Epidermal melanocyte (primary cell): ENCODE results near the gene IFNGR1.
"Not testable (repeated sequence)": the region's sequence is repeated elsewhere in the genome, so short reads cannot be mapped to it uniquely, and the experiment has no call there.

ENCODE experiments used
- DNase-seq: peaks from one replicate; pipeline ENCODE4 v3.0.0; 2011; ENCODE audit warnings: low spot score; ENCODE audit not compliant: insufficient read length

The IFNGR1 gene

GRCh38 chr6:137218917-137219663 lies at the start of gene IFNGR1:
Gene IFNGR1 (minus strand): TSS chr6:137219385. CDS start chr6:137219327, 58 bp downstream.
- peak; percentile 68 for DNase-seq

- DNase-seq: no peak
Observed at GRCh38 chr6:137268911-137269310, 49.7 kb upstream of the IFNGR1 start.

- no peak for DNase-seq
Observed at GRCh38 chr6:137266309-137266586, 47.1 kb upstream of the IFNGR1 start.

- DNase-seq: no peak
Observed at GRCh38 chr6:137265561-137266308, 46.5 kb upstream of the IFNGR1 start.

GRCh38 chr6:137264311-137265075 lies 45.3 kb upstream of the IFNGR1 start:
- DNase-seq: no peak

- no peak for DNase-seq
Observed at GRCh38 chr6:137261761-137262160, 42.6 kb upstream of the IFNGR1 start.

- no peak for DNase-seq
Observed at GRCh38 chr6:137261361-137261760, 42.2 kb upstream of the IFNGR1 start.

- DNase-seq: no peak
Observed at GRCh38 chr6:137260217-137260616, 41.0 kb upstream of the IFNGR1 start.

GRCh38 chr6:137259349-137259748 lies 40.2 kb upstream of the IFNGR1 start:
- DNase-seq: no peak

- DNase-seq: no peak
Observed at GRCh38 chr6:137258170-137258569, 39.0 kb upstream of the IFNGR1 start.

- no peak for DNase-seq
Observed at GRCh38 chr6:137256350-137257103, 37.3 kb upstream of the IFNGR1 start.

GRCh38 chr6:137254966-137255365 lies 35.8 kb upstream of the IFNGR1 start:
- DNase-seq: no peak

- DNase-seq: not testable (repeated sequence)
Observed at GRCh38 chr6:137254430-137254829, 35.2 kb upstream of the IFNGR1 start.

GRCh38 chr6:137248702-137249101 lies 29.5 kb upstream of the IFNGR1 start:
- no peak for DNase-seq

GRCh38 chr6:137247724-137248123 lies 28.5 kb upstream of the IFNGR1 start:
- no peak for DNase-seq

- DNase-seq: no peak
Observed at GRCh38 chr6:137246791-137247202, 27.6 kb upstream of the IFNGR1 start.

GRCh38 chr6:137246164-137246563 lies 27.0 kb upstream of the IFNGR1 start:
- DNase-seq: no peak

GRCh38 chr6:137241481-137242038 lies 22.4 kb upstream of the IFNGR1 start:
- peak; percentile 33 for DNase-seq

- DNase-seq: no peak
Observed at GRCh38 chr6:137240168-137240567, 21.0 kb upstream of the IFNGR1 start.

GRCh38 chr6:137237413-137238170 lies 18.4 kb upstream of the IFNGR1 start:
- DNase-seq: no peak
